ENCODE measurements around the gene ZNF500.

GRCh38 chr16:4797805-4798252 lies 30.9 kb upstream of the ZNF500 start:
- TF ChIP-seq CTCF (IDR thresholded peaks at IDR 0.05): no peak
- TF ChIP-seq POLR2AphosphoS5 (IDR thresholded peaks at IDR 0.05; ENCODE audit: low read depth, low read length): no peak

Measured in SK-N-SH (cell line).